ENCODE results near the gene DCP1B.

DCP1B gene

DNA sequence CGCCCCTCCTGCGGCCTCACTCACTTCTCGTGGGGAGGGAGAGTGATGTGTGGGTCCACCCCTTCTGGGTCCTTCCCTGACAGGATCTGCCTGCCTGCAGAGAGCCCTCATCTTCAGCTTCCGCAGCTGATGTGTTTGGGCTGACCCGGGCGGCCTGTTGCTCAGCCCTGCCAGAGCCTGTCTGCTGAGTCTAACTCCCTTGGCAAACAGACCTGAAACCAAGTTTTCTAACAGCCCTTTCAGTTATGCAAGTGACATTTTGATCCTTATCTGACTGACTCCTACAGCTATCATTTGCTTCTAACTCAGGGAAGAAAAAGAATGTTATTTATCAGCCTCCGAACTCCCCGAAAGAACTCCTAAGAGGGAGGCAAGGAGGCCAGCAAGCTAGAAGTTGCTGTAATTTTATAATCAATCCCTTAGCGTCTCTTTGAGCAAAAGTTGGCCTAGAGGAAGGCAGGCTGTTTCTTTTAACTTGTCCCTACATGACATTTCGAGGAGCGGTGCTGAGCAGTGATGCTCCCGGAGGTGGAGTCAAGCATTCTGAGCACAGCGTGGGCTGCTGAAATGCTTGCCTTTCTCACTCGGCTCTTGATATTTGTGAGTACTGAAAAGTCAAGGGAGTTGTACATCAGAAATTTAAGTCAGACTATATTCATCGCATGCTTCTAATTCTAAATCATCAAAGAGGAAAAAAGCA is 54.3 kb downstream of the DCP1B start:
- Histone ChIP-seq H3K27ac (ENCODE audit: low read length, poor library complexity, severe bottlenecking) (no peak overlapping the region), H3K79me1 (replicated peaks; ENCODE audit: low read length, poor library complexity, severe bottlenecking) (peaks cover 32% of the 10 kb centered on the region), H3K9ac (ENCODE audit: low read length) (peak overlapping the region; percentile 65), H3K14ac (ENCODE audit: low read length in 2 of 2) (no peak overlapping the region), H2BK15ac (ENCODE audit: low read depth, poor library complexity, severe bottlenecking) (no peak overlapping the region), H2AFZ (ENCODE audit: low read depth, low read length) (no peak overlapping the region), H3K4ac (ENCODE audit: low read depth in 1 of 2, low read length in 2 of 2) (no peak overlapping the region), H3K4me3 (ENCODE audit: insufficient read depth in 1 of 2, low read depth in 1 of 2, low read length in 2 of 2) (peak overlapping the region in 1 of 2 experiments; percentile 12), H2BK120ac (ENCODE audit: low read depth, low read length) (no peak overlapping the region), H4K8ac (ENCODE audit: low read length) (no peak overlapping the region), H3K23ac (ENCODE audit: low read length in 2 of 2) (no peak overlapping the region), H2BK5ac (ENCODE audit: low read depth, low read length, poor library complexity, severe bottlenecking) (no peak overlapping the region), H3K4me2 (ENCODE audit: low read length, poor library complexity, severe bottlenecking) (no peak overlapping the region), H4K91ac (ENCODE audit: low read length) (no peak overlapping the region), H3K36me3 (ENCODE audit: control insufficient read depth in 1 of 2, insufficient read depth in 2 of 2, low read depth in 1 of 2, low read length in 2 of 2) (peaks cover 60 to 82% of the 10 kb centered on the region in 2 experiments), H2BK12ac (ENCODE audit: low read length in 2 of 2) (no peak overlapping the region), H3K4me1 (ENCODE audit: control insufficient read depth, insufficient read depth, low read depth, low read length) (no peaks in the 10 kb centered on the region), H3K18ac (ENCODE audit: low read depth in 1 of 2, low read length in 2 of 2) (no peak overlapping the region), H3K27me3 (ENCODE audit: control insufficient read depth in 1 of 2, insufficient read depth in 1 of 2, low read length in 2 of 2) (no peaks in the 10 kb centered on the region), H2AK5ac (ENCODE audit: low read length, severe bottlenecking) (no peak overlapping the region), H3K9me3 (ENCODE audit: control insufficient read depth, low read length) (no peaks in the 10 kb centered on the region)
- DNase-seq = no peak
- WGBS = 96% methylated on average over 14 of the region's 15 CpGs

DNA sequence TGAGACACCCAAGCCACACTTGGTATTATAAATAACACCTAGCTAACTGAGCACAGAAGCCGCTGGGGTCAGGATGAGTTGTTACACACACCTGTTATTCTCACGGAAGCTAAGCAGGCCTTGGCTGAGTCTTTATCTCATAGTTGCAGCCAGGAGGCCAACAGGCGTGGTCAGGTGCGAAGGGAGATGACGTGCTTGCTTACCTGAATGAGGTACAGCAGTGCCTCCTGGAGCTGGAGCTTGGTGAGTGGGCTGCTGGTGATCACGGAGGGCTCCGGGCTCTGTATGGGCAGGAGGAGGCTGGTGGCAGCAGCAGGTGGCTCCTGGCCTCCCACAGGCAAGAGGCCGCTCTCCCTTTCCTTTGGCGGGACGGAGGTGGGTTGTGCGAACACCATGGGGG is 55.4 kb downstream of the DCP1B start:
- H4K8ac ChIP-seq (ENCODE audit: low read length) = no peak overlapping the region
- DNase-seq = no peak
- WGBS = 98% methylated on average over 11 of the region's 11 CpGs

DNA sequence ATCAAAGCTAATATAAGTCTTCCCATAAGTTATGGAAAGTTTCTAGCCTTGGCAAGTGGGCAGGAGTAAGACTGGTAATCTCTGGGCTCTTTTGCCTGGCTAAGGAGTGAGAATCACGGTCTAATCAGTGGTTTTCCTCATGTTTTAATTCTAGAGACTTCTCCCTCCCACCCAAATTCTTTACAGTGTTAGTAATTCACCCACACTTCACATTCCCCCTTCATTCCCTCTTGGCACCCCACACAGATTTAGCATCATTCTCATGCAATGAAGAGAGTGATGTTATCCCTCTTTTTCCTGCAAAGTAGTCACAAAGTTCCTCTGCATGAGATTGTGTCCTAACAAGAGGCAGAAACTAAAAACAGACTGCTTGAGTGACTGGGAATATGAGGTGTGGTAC is 57.2 kb downstream of the DCP1B start:
- Histone ChIP-seq H3K4me2 (ENCODE audit: low read length, poor library complexity, severe bottlenecking) (no peak overlapping the region), H2BK12ac (ENCODE audit: low read length in 2 of 2) (no peak overlapping the region), H4K8ac (ENCODE audit: low read length) (no peak overlapping the region), H3K23ac (ENCODE audit: low read length in 2 of 2) (no peak overlapping the region), H3K18ac (ENCODE audit: low read depth in 1 of 2, low read length in 2 of 2) (no peak overlapping the region), H2BK15ac (ENCODE audit: low read depth, poor library complexity, severe bottlenecking) (no peak overlapping the region), H2AK5ac (ENCODE audit: low read length, severe bottlenecking) (no peak overlapping the region), H3K79me1 (replicated peaks; ENCODE audit: low read length, poor library complexity, severe bottlenecking) (peaks cover 20% of the 10 kb centered on the region), H3K4me3 (ENCODE audit: insufficient read depth in 1 of 2, low read depth in 1 of 2, low read length in 2 of 2) (no peak overlapping the region), H4K91ac (ENCODE audit: low read length) (no peak overlapping the region), H3K4me1 (ENCODE audit: control insufficient read depth, insufficient read depth, low read depth, low read length) (no peaks in the 10 kb centered on the region), H3K9me3 (ENCODE audit: control insufficient read depth, low read length) (no peaks in the 10 kb centered on the region), H2BK120ac (ENCODE audit: low read depth, low read length) (no peak overlapping the region), H3K36me3 (ENCODE audit: control insufficient read depth in 1 of 2, insufficient read depth in 2 of 2, low read depth in 1 of 2, low read length in 2 of 2) (peaks cover 42 to 55% of the 10 kb centered on the region in 2 experiments), H3K27ac (ENCODE audit: low read length, poor library complexity, severe bottlenecking) (no peak overlapping the region), H2AFZ (ENCODE audit: low read depth, low read length) (no peak overlapping the region), H3K9ac (ENCODE audit: low read length) (peak overlapping the region; percentile 4), H3K14ac (ENCODE audit: low read length in 2 of 2) (no peak overlapping the region), H3K4ac (ENCODE audit: low read depth in 1 of 2, low read length in 2 of 2) (no peak overlapping the region), H2BK5ac (ENCODE audit: low read depth, low read length, poor library complexity, severe bottlenecking) (no peak overlapping the region), H3K27me3 (ENCODE audit: control insufficient read depth in 1 of 2, insufficient read depth in 1 of 2, low read length in 2 of 2) (no peaks in the 10 kb centered on the region)
- DNase-seq = no peak
- 42% methylated on average over 1 of the region's 1 CpG for WGBS

More for the DNA sequence above, 55.4 kb downstream of the DCP1B start:
- H3K14ac ChIP-seq (ENCODE audit: low read length in 2 of 2) = no peak overlapping the region
- no peak overlapping the region for H3K4me2 ChIP-seq (ENCODE audit: low read length, poor library complexity, severe bottlenecking)
- no peak overlapping the region for H3K4me3 ChIP-seq (ENCODE audit: insufficient read depth in 1 of 2, low read depth in 1 of 2, low read length in 2 of 2)
- H3K79me1 ChIP-seq (replicated peaks; ENCODE audit: low read length, poor library complexity, severe bottlenecking) = peaks cover 28% of the 10 kb centered on the region
- peaks cover 54 to 73% of the 10 kb centered on the region in 2 experiments for H3K36me3 ChIP-seq (ENCODE audit: control insufficient read depth in 1 of 2, insufficient read depth in 2 of 2, low read depth in 1 of 2, low read length in 2 of 2)
- H4K91ac ChIP-seq (ENCODE audit: low read length) = no peak overlapping the region
- no peak overlapping the region for H2BK12ac ChIP-seq (ENCODE audit: low read length in 2 of 2)
- no peak overlapping the region for H3K9ac ChIP-seq (ENCODE audit: low read length)
- no peaks in the 10 kb centered on the region for H3K4me1 ChIP-seq (ENCODE audit: control insufficient read depth, insufficient read depth, low read depth, low read length)
- no peaks in the 10 kb centered on the region for H3K27me3 ChIP-seq (ENCODE audit: control insufficient read depth in 1 of 2, insufficient read depth in 1 of 2, low read length in 2 of 2)
- H3K27ac ChIP-seq (ENCODE audit: low read length, poor library complexity, severe bottlenecking) = no peak overlapping the region
- no peak overlapping the region for H2BK120ac ChIP-seq (ENCODE audit: low read depth, low read length)
- no peak overlapping the region for H2BK15ac ChIP-seq (ENCODE audit: low read depth, poor library complexity, severe bottlenecking)
- no peaks in the 10 kb centered on the region for H3K9me3 ChIP-seq (ENCODE audit: control insufficient read depth, low read length)
- H2AK5ac ChIP-seq (ENCODE audit: low read length, severe bottlenecking) = no peak overlapping the region
- no peak overlapping the region for H2BK5ac ChIP-seq (ENCODE audit: low read depth, low read length, poor library complexity, severe bottlenecking)
- no peak overlapping the region for H2AFZ ChIP-seq (ENCODE audit: low read depth, low read length)
- no peak overlapping the region for H3K18ac ChIP-seq (ENCODE audit: low read depth in 1 of 2, low read length in 2 of 2)
- H3K23ac ChIP-seq (ENCODE audit: low read length in 2 of 2) = no peak overlapping the region
- H3K4ac ChIP-seq (ENCODE audit: low read depth in 1 of 2, low read length in 2 of 2) = no peak overlapping the region

DNA sequence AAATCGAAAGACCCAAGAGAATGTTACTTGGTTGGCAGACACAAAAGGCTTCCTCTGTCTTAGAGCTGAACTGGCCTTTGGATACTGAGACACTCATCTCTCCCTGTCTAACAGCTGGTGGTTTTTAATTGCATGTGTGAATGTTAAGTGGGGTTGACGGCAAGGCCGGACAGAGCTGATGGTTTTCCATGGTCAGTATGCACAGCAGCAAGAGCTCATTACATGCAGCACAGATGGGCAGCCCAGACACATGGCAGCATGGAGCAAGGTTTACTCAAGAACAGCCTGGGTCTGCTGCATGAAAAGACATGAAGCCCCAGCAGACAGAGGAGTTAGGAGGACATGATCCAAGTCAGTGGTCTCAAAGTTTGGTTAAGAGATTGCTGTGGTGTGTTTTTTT is 58.0 kb downstream of the DCP1B start:
- WGBS = 90% methylated on average over 3 of the region's 3 CpGs

More for the DNA sequence above, 58.0 kb downstream of the DCP1B start:
- Histone ChIP-seq H4K8ac (ENCODE audit: low read length) (peak overlapping the region; percentile 64), H3K27ac (ENCODE audit: low read length, poor library complexity, severe bottlenecking) (no peak overlapping the region), H3K4ac (ENCODE audit: low read depth in 1 of 2, low read length in 2 of 2) (no peak overlapping the region), H3K18ac (ENCODE audit: low read depth in 1 of 2, low read length in 2 of 2) (no peak overlapping the region), H4K91ac (ENCODE audit: low read length) (peak overlapping the region; percentile 39), H3K14ac (ENCODE audit: low read length in 2 of 2) (no peak overlapping the region), H3K23ac (ENCODE audit: low read length in 2 of 2) (no peak overlapping the region), H2BK5ac (ENCODE audit: low read depth, low read length, poor library complexity, severe bottlenecking) (no peak overlapping the region), H3K4me3 (ENCODE audit: insufficient read depth in 1 of 2, low read depth in 1 of 2, low read length in 2 of 2) (no peak overlapping the region), H3K27me3 (ENCODE audit: control insufficient read depth in 1 of 2, insufficient read depth in 1 of 2, low read length in 2 of 2) (no peaks in the 10 kb centered on the region), H2BK120ac (ENCODE audit: low read depth, low read length) (no peak overlapping the region), H2AK5ac (ENCODE audit: low read length, severe bottlenecking) (no peak overlapping the region), H3K9me3 (ENCODE audit: control insufficient read depth, low read length) (no peaks in the 10 kb centered on the region), H3K79me1 (replicated peaks; ENCODE audit: low read length, poor library complexity, severe bottlenecking) (peaks cover 17% of the 10 kb centered on the region), H2AFZ (ENCODE audit: low read depth, low read length) (no peak overlapping the region), H2BK12ac (ENCODE audit: low read length in 2 of 2) (no peak overlapping the region), H2BK15ac (ENCODE audit: low read depth, poor library complexity, severe bottlenecking) (no peak overlapping the region), H3K4me2 (ENCODE audit: low read length, poor library complexity, severe bottlenecking) (no peak overlapping the region), H3K4me1 (ENCODE audit: control insufficient read depth, insufficient read depth, low read depth, low read length) (no peaks in the 10 kb centered on the region), H3K9ac (ENCODE audit: low read length) (no peak overlapping the region), H3K36me3 (ENCODE audit: control insufficient read depth in 1 of 2, insufficient read depth in 2 of 2, low read depth in 1 of 2, low read length in 2 of 2) (peaks cover 39 to 49% of the 10 kb centered on the region in 2 experiments)
- no peak for DNase-seq

Measured in mesenchymal stem cell (in vitro differentiated cells and primary cell).